Suprapubic skin (tissue), 4 donors: ENCODE data around the gene MPDZ.

Experiments
- CTCF ChIP-seq, 2 donors: fragments of 200-600 bp in 1 of 2; fragments of 450-650 bp in 1 of 2; sonication (generic) in 1 of 2; IDR thresholded peaks; one replicate each; pipeline ENCODE4 v1.5.1; 2016 to 2019; ENCODE audit warnings: antibody characterized with exemption in 2 of 2, mild to moderate bottlenecking in 1 of 2, moderate library complexity in 1 of 2
- POLR2A ChIP-seq, 2 donors: fragments of 450-650 bp; IDR thresholded peaks; one replicate each; pipeline ENCODE4 v1.6.1; 2017; ENCODE audit warnings: antibody characterized with exemption in 2 of 2, mild to moderate bottlenecking in 2 of 2, moderate library complexity in 2 of 2
- POLR2AphosphoS5 ChIP-seq, 3 donors: sonication (generic); formaldehyde crosslinking; IDR thresholded peaks; one replicate each; pipeline ENCODE4 v1.6.1; 2017; ENCODE audit warnings: antibody characterized with exemption in 3 of 3

- TF ChIP-seq CTCF (IDR thresholded peaks at IDR 0.05) = no peak
- no peak for TF ChIP-seq POLR2A (IDR thresholded peaks at IDR 0.05)
- TF ChIP-seq POLR2AphosphoS5 (IDR thresholded peaks at IDR 0.05) = no peak
These were observed 161.2 kb downstream of the MPDZ start for GRCh38 chr9:13118313-13118712.
